PC-9 (cell line): Measurements from ENCODE around the gene TRPM7. TPM values are rescaled to one million over a fixed set of nuclear protein-coding genes. Genes with fewer than 3 reads are reported as not detected.
"Not testable (repeated sequence)": the region's sequence is repeated elsewhere in the genome, so short reads cannot be mapped to it uniquely, and the experiment has no call there.

ENCODE experiments used
- BruUV-seq: library from RNA; stranded (reverse); fragments of 400-500 nt; replicated peaks from 2 replicates; lab custom pipeline; 2021; lab: Mats Ljungman, UMichigan
- CTCF ChIA-PET: fragments of 300-600 bp; sonication (Branson Sonifier 250); formaldehyde crosslinking; loops from one replicate; lab custom pipeline; 2022; ENCODE audit warnings: antibody characterized with exemption; lab: Charles Lee
- POLR2A ChIA-PET: fragments of 300-600 bp; sonication (Branson Sonifier 250); formaldehyde crosslinking; loops from one replicate; lab custom pipeline; 2022; ENCODE audit warnings: antibody characterized with exemption; ENCODE audit not compliant: unreplicated experiment; lab: Charles Lee
- DNase-seq, 2 experiments: peaks; one replicate each; pipeline versions ENCODE4 v3.0.0 to v3.0.0-alpha.2; 2015 to 2022; ENCODE audit warnings: mixed read lengths in 1 of 2
- H2AFZ ChIP-seq: fragments of 200-600 bp; sonication (generic); 2 replicates; pipeline ENCODE4 v1.8.1; 2017; ENCODE audit warnings: antibody characterized with exemption
- H3F3A ChIP-seq: fragments of 200-600 bp; sonication (generic); 2 replicates; pipeline ENCODE4 v1.8.1; 2017; ENCODE audit warnings: antibody characterized with exemption, mild to moderate bottlenecking, low read depth; ENCODE audit not compliant: insufficient read depth
- H3K27ac ChIP-seq: fragments of 200-600 bp; sonication (generic); 2 replicates; pipeline ENCODE4 v1.6.1; 2016; ENCODE audit warnings: mixed run types
- H3K27me3 ChIP-seq: fragments of 200-600 bp; sonication (generic); 2 replicates; pipeline ENCODE4 v1.6.1; 2016; ENCODE audit warnings: low read depth, mixed run types; ENCODE audit not compliant: insufficient read depth
- H3K36me3 ChIP-seq: fragments of 200-600 bp; sonication (generic); 2 replicates; pipeline ENCODE4 v1.6.1; 2016; ENCODE audit warnings: low read depth, mixed run types
- H3K4me1 ChIP-seq: fragments of 200-600 bp; sonication (generic); replicated peaks from 2 replicates; pipeline ENCODE4 v1.6.1; 2016; ENCODE audit warnings: mixed run types; ENCODE audit not compliant: insufficient read depth
- H3K4me2 ChIP-seq: fragments of 200-600 bp; sonication (generic); 2 replicates; pipeline ENCODE4 v1.6.1; 2017; ENCODE audit warnings: mixed run types
- H3K4me3 ChIP-seq: fragments of 200-600 bp; sonication (generic); 2 replicates; pipeline ENCODE4 v1.6.1; 2016; ENCODE audit warnings: mixed run types
- H3K79me2 ChIP-seq: fragments of 200-600 bp; sonication (generic); 2 replicates; pipeline ENCODE4 v1.6.1; 2017; ENCODE audit warnings: low read depth, mixed run types
- H3K9me2 ChIP-seq: fragments of 200-600 bp; sonication (generic); 2 replicates; pipeline ENCODE4 v1.8.1; 2017; ENCODE audit warnings: mild to moderate bottlenecking; ENCODE audit not compliant: insufficient read depth
- H3K9me3 ChIP-seq: fragments of 200-600 bp; sonication (generic); 2 replicates; pipeline ENCODE4 v1.8.1; 2016; ENCODE audit warnings: low read depth; ENCODE audit not compliant: insufficient read depth
- H4K20me1 ChIP-seq: fragments of 200-600 bp; sonication (generic); 2 replicates; pipeline ENCODE4 v1.8.1; 2017; ENCODE audit not compliant: insufficient read depth
- EZH2 ChIP-seq: fragments of 200-600 bp; sonication (generic); IDR thresholded peaks from 2 replicates; pipeline ENCODE4 v1.8.0; 2017; ENCODE audit warnings: antibody characterized with exemption, low read depth
- intact Hi-C: fragments of 100-400 bp; cut with micrococcal nuclease; formaldehyde crosslinking; loops from one replicate; pipeline ENCODE4 v1.10.0; 2022; ENCODE audit not compliant: unreplicated experiment
- total RNA-seq: library from RNA; stranded (reverse); gene quantifications from 2 replicates; pipeline ENCODE4 v1.2.3, GENCODE V29; 2021
- TF ChIP-seq, protein P1 (sequence below): fragments of 200-600 bp; sonication (generic); conservative IDR thresholded peaks from 2 replicates; pipeline ENCODE4 v1.6.1; 2017; ENCODE audit warnings: mixed run types, antibody characterized with exemption, mild to moderate bottlenecking, moderate library complexity

The TRPM7 gene
- total RNA-seq, 1 experiment from 2014 or later: 40.3 TPM

DNA sequence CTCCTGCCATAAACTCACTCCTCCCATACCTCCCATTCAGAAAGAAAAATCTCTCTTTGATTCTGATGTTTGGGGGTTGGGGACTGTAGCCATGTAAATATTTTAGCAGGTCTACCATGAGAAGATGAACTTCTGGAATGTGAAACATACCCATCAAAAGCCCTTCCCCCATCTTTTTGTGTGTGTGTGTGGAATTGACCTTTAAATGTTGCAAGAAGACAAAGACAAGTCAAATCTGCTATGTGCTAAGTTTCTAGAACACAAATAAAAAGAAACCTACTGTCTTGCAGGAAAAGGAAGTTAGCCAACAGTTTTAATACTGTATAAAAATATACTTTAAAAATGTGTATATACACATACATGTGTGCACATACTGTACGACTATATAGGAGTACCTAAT lies 110.4 kb downstream of the TRPM7 start:
- Histone ChIP-seq H4K20me1 (no peaks in the 10 kb centered on the region), H3K4me2 (no peak overlapping the region), H3K9me2 (no peaks in the 10 kb centered on the region), H3K27me3 (no peaks in the 10 kb centered on the region), H3K9me3 (no peaks in the 10 kb centered on the region), H3K4me1 (no peaks in the 10 kb centered on the region), H3F3A (no peaks in the 10 kb centered on the region), H2AFZ (no peak overlapping the region), H3K79me2 (no peaks in the 10 kb centered on the region), H3K4me3 (no peak overlapping the region), H3K36me3 (no peaks in the 10 kb centered on the region), H3K27ac (no peak overlapping the region)
- BruUV-seq: no TSS peak
- CTCF ChIA-PET: no interaction called here
- TF ChIP-seq EZH2: no peak
- TF ChIP-seq, protein P1, sequence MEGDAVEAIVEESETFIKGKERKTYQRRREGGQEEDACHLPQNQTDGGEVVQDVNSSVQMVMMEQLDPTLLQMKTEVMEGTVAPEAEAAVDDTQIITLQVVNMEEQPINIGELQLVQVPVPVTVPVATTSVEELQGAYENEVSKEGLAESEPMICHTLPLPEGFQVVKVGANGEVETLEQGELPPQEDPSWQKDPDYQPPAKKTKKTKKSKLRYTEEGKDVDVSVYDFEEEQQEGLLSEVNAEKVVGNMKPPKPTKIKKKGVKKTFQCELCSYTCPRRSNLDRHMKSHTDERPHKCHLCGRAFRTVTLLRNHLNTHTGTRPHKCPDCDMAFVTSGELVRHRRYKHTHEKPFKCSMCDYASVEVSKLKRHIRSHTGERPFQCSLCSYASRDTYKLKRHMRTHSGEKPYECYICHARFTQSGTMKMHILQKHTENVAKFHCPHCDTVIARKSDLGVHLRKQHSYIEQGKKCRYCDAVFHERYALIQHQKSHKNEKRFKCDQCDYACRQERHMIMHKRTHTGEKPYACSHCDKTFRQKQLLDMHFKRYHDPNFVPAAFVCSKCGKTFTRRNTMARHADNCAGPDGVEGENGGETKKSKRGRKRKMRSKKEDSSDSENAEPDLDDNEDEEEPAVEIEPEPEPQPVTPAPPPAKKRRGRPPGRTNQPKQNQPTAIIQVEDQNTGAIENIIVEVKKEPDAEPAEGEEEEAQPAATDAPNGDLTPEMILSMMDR: no peak
- no peak for DNase-seq
- POLR2A ChIA-PET: interaction anchor here (0.6 kb wide), 1 partner anchor 11 kb away, joined by 5 read pairs; no protein-coding TSS in a partner anchor
- intact Hi-C loops: no loop called here

DNA sequence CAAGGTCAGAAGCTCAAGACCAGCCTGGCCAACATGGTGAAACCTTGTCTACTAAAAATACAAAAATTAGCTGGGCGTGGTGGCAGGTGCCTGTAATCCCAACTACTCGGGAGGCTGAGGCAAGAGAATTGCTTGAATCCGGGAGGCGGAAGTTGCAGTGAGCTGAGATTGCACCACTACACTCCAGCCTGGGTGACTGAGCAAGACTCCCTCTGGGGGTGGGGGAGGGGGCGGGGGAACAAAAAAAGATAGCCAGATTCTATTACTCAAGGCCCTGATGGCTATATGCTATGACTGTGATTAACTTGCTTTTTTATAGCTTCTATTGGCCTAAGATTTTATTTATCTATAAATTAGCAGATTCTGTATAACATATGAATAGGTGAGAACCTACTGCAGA lies 112.8 kb downstream of the TRPM7 start:
- H3K4me3 ChIP-seq, intact Hi-C loops, H3K9me2 ChIP-seq, H4K20me1 ChIP-seq, H3K27ac ChIP-seq, H3F3A ChIP-seq, H3K27me3 ChIP-seq, H3K4me1 ChIP-seq, POLR2A ChIA-PET, CTCF ChIA-PET, H3K9me3 ChIP-seq, H2AFZ ChIP-seq, H3K4me2 ChIP-seq, H3K79me2 ChIP-seq, H3K36me3 ChIP-seq, DNase-seq, BruUV-seq: not testable (repeated sequence)

DNA sequence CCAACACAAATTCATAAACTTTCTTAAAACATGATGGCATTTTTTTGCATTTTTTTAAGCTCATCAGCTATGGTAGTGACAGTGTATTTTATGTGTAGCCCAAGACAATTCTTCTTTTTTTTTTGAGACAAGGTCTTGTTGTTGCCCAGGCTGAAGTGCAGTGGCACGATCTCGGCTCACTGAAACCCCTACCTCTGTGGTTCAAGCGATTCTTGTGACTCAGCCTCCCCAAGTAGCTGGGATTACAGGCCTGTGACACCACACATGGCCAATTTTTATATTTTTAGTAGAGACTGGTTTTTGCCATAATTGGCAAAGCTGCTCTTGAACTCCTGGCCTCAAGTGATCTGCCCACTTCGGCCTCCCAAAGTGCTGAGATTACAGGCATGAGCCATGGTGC lies 122.8 kb downstream of the TRPM7 start:
- no peaks in the 10 kb centered on the region for H4K20me1 ChIP-seq
- no peak overlapping the region for H3K4me3 ChIP-seq
- intact Hi-C loops: no loop called here
- no peak for TF ChIP-seq EZH2
- TF ChIP-seq, protein P1: no peak
- no peaks in the 10 kb centered on the region for H3K4me1 ChIP-seq
- no peak overlapping the region for H2AFZ ChIP-seq
- no peaks in the 10 kb centered on the region for H3K36me3 ChIP-seq
- DNase-seq: no peak
- CTCF ChIA-PET: no interaction called here
- H3K9me3 ChIP-seq: no peaks in the 10 kb centered on the region
- no peak overlapping the region for H3K27ac ChIP-seq
- no peaks in the 10 kb centered on the region for H3K27me3 ChIP-seq
- H3K9me2 ChIP-seq: no peaks in the 10 kb centered on the region
- no peaks in the 10 kb centered on the region for H3K79me2 ChIP-seq
- POLR2A ChIA-PET: interaction anchor here (0.7 kb wide), 1 partner anchor 47 kb away, joined by 5 read pairs; no protein-coding TSS in a partner anchor
- BruUV-seq: no TSS peak
- no peak overlapping the region for H3K4me2 ChIP-seq
- H3F3A ChIP-seq: no peaks in the 10 kb centered on the region
